Heart left ventricle (tissue), 16 donors: ENCODE data around the gene NRTN. TPM values are rescaled to one million over a fixed set of nuclear protein-coding genes. Genes with fewer than 3 reads are reported as not detected.

Experiments used
- ATAC-seq, 4 donors: fragments of 200-7000 bp; cut with Tn5 transposase; one replicate each; pipeline ENCODE4 v1.9.1; 2020 to 2022; ENCODE audit warnings: moderate library complexity in 4 of 4, mild to moderate bottlenecking in 3 of 4, moderate number of reproducible peaks in 1 of 4
- DNase-seq, 5 donors: peaks; one replicate each; pipeline ENCODE4 v3.0.0-alpha.2; 2020
- H3K27ac ChIP-seq, 12 donors: fragments of 200-600 bp; sonication (generic) in 4 of 12; one replicate each; pipeline versions ENCODE4 v1.5.0 to v1.8.0; 2016 to 2022; ENCODE audit warnings: mild to moderate bottlenecking in 2 of 12
- H3K27me3 ChIP-seq, 9 donors: fragments of 200-600 bp; sonication (generic) in 2 of 9; one replicate each; pipeline versions ENCODE4 v1.5.1 to v1.8.0; 2016 to 2022; ENCODE audit warnings: mild to moderate bottlenecking in 3 of 9
- H3K36me3 ChIP-seq, 9 donors: fragments of 200-600 bp; sonication (generic) in 2 of 9; one replicate each; pipeline versions ENCODE4 v1.5.0 to v1.8.0; 2018 to 2022; ENCODE audit warnings: mild to moderate bottlenecking in 2 of 9
- H3K4me1 ChIP-seq, 12 donors: fragments of 200-600 bp; sonication (generic) in 4 of 12; one replicate each; pipeline versions ENCODE4 v1.5.0 to v1.8.0; 2016 to 2022; ENCODE audit warnings: mild to moderate bottlenecking in 3 of 12
- H3K4me3 ChIP-seq, 12 donors: fragments of 200-600 bp; sonication (generic) in 4 of 12; one replicate each; pipeline versions ENCODE4 v1.5.0 to v1.8.0; 2017 to 2022; ENCODE audit warnings: mild to moderate bottlenecking in 9 of 12, moderate library complexity in 4 of 12
- H3K9me3 ChIP-seq, 12 donors: fragments of 200-600 bp; sonication (generic) in 4 of 12; one replicate each; pipeline versions ENCODE4 v1.5.0 to v1.8.0; 2016 to 2022; ENCODE audit warnings: mild to moderate bottlenecking in 1 of 12
- POLR2A ChIP-seq, 2 donors: fragments of 450-650 bp; IDR thresholded peaks; one replicate each; pipeline ENCODE4 v1.6.1; 2017; ENCODE audit warnings: antibody characterized with exemption in 2 of 2, mild to moderate bottlenecking in 2 of 2, moderate library complexity in 2 of 2
- WGBS, 4 donors: extraction: QIAGEN DNeasy Blood & Tissue Kit in 2 of 4; methylation state at CpG; one replicate each; pipeline versions ENCODE4 v1.1.5 to v1.1.7; 2013 to 2018; 5-methylcytosine and 5-hydroxymethylcytosine counted together
- intact Hi-C, 10 donors: fragments of 100-400 bp; cut with DNase I; formaldehyde crosslinking; loops; one replicate each; pipeline versions ENCODE4 v1.11.1 to v1.14.2; 2022
- polyA plus RNA-seq, 2 donors: library from polyadenylated mRNA; stranded (reverse); fragments of 200-250 nt; gene quantifications; one replicate each; pipeline ENCODE4 v1.2.3, GENCODE V29; 2013
- total RNA-seq, 9 donors: library from RNA; depleted of rRNA in 2 of 9; stranded (reverse); fragments of >200 nt in 2 of 9; fragmentation: NEBNext Ultra II Directional in 3 of 9; extraction: Animal tissue kit (Norgen Biotek cat#: 25700) in 3 of 9; gene quantifications; one replicate each; pipeline versions ENCODE4 v1.1.0 to v1.2.4, GENCODE V29; 2016 to 2023
- TF ChIP-seq, protein P1 (sequence below), 12 donors: fragments of 200-600 bp; sonication (generic) in 4 of 12; IDR thresholded peaks; one replicate each; pipeline versions ENCODE4 v1.5.0 to v1.8.0; 2018 to 2022; ENCODE audit warnings: antibody characterized with exemption in 12 of 12, mild to moderate bottlenecking in 5 of 12
- donor health status: ischemic (EF 13 %, LVEDD 7.1; RV severe dilation, severe dysfunction).
- donor health status: healthy with polysubstance abuse.
- donor health status: DM: no; HTN: yes; CAD: no.
- donor health status: DM: no; HTN: no; CAD: no.
- donor health status: ischemic (EF 25% LVEDD 6.9; RV normal size, moderate dysfunction).
- donor health status: ischemic (EF 25% LVEDD 5.7; RV mildly dilated, moderate dysfunction).
- donor health status: healthy.
- donor health status: DM: yes; HTN: yes; CAD: no.
- donor health status: ischemic (EF 35%, LVEDD 5.7; RV mildly dilated, moderate dysfunction).
- donor health status: nonischemic (EF 11% LVEDD 7.7; RV severe dilation, severe dysfunction).
- donor health status: DM: yes; HTN: yes; CAD: no.
- donor health status: PGD.
- donor health status: ischemic (EF 29% LVEDD 5.4; RV normal size, mild dysfunction).
- donor health status: nonischemic (EF 23%, LVEDD 6.1; RV moderate dilation, normal function).

The NRTN gene
- total and polyA plus RNA-seq, 11 donors = 8.0 to 54.2 (median 18.2) TPM

DNA sequence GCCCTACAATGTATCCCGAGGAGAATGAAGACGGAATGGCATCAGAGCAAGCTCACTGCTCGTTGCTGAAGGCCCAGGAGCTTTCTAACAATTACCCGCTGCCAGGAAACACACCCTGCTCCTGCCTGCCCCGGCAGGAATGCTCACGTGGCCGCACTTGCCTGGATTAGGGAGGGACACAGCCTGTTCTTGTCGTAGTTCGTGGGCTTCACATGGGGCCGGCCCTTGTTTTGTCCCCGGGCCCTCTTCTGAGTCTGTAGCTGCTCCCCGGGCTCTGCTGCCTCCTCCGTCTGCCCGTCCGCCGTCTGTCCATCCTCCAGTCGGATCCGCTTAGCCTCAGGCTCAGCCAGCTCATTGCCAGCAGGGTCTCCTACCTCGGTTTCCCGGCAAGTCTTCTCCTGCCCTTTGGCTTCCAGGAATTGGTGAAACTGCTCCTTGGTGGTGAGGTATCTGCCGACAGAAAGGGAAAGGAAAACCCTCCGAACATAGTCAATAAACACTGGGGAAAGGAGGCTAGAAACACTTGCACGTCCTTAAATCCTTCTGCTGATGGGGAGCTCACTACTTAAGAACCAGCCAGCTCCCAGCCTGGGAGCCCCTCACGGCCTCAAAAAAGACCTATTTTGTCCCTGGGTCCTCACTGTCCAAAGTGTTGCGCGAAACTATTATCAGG lies 14.8 kb upstream of the NRTN start:
- H3K27me3 ChIP-seq = no peaks in the 10 kb centered on the region
- TF ChIP-seq, protein P1, sequence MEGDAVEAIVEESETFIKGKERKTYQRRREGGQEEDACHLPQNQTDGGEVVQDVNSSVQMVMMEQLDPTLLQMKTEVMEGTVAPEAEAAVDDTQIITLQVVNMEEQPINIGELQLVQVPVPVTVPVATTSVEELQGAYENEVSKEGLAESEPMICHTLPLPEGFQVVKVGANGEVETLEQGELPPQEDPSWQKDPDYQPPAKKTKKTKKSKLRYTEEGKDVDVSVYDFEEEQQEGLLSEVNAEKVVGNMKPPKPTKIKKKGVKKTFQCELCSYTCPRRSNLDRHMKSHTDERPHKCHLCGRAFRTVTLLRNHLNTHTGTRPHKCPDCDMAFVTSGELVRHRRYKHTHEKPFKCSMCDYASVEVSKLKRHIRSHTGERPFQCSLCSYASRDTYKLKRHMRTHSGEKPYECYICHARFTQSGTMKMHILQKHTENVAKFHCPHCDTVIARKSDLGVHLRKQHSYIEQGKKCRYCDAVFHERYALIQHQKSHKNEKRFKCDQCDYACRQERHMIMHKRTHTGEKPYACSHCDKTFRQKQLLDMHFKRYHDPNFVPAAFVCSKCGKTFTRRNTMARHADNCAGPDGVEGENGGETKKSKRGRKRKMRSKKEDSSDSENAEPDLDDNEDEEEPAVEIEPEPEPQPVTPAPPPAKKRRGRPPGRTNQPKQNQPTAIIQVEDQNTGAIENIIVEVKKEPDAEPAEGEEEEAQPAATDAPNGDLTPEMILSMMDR (IDR thresholded peaks at IDR 0.05) = no peak
- no peak for TF ChIP-seq POLR2A (IDR thresholded peaks at IDR 0.05)
- H3K4me3 ChIP-seq = peak overlapping the region; percentile 59 to 97 (median 82)
- ATAC-seq (no peak), DNase-seq (peak in 1 of 5 donors; percentile 15)
- H3K4me1 ChIP-seq = peaks cover 0 to 11% (median 6%) of the 10 kb centered on the region in 12 donors
- H3K27ac ChIP-seq = peak overlapping the region in 10 of 12 donors; percentile 90 to 100 (median 98)
- no peaks in the 10 kb centered on the region for H3K9me3 ChIP-seq
- intact Hi-C loops = loop anchor here in 4 of 10 donors (2.0 to 10.0 kb wide), 4 partner anchors 68 to 168 kb away; partner anchors contain the start of genes CATSPERD (in 2 of the 4), LONP1 (in 2 of the 4), HSD11B1L (in 1 of the 4) and MICOS13 (in 1 of the 4)
- peaks cover 2 to 51% (median 50%) of the 10 kb centered on the region in 9 donors for H3K36me3 ChIP-seq
- WGBS, 4 donors = 77 to 81% (median 79%) methylated on average over 26 of the region's 26 CpGs

- Histone ChIP-seq H3K4me3 (peak within 1 kb of the TSS; percentile 59 to 97 (median 82)), H3K27ac (peak within 1 kb of the TSS; percentile 90 to 100 (median 96)), H3K27me3 (no peaks in the 10 kb centered on the region), H3K9me3 (no peaks in the 10 kb centered on the region), H3K36me3 (peaks cover 2 to 42% (median 41%) of the 10 kb centered on the region in 9 donors), H3K4me1 (peaks cover 0 to 11% (median 6%) of the 10 kb centered on the region in 12 donors)
- intact Hi-C loops = loop anchor here in 4 of 10 donors (2.0 to 10.0 kb wide), 4 partner anchors 69 to 169 kb away; partner anchors contain the start of genes CATSPERD (in 2 of the 4), LONP1 (in 2 of the 4), HSD11B1L (in 1 of the 4) and MICOS13 (in 1 of the 4)
- peak in 1 of 2 donors; percentile 48 for TF ChIP-seq POLR2A (IDR thresholded peaks at IDR 0.05)
- TF ChIP-seq, protein P1 (IDR thresholded peaks at IDR 0.05) = no peak
- ATAC-seq = peak; percentile 97
- peak; percentile 95 to 98 (median 97) for DNase-seq
- WGBS, 4 donors = 10 to 14% (median 12%) methylated on average over 58 to 72 of the region's 72 CpGs
These were observed 14.0 kb upstream of the NRTN start, which contains the start of gene DUS3L for GRCh38 chr19:5790559-5791520. Gene DUS3L (minus strand): TSS chr19:5791163. CDS start chr19:5791141, 22 bp downstream.

- ATAC-seq (no peak), DNase-seq (no peak)
- no peak for TF ChIP-seq POLR2A (IDR thresholded peaks at IDR 0.05)
- TF ChIP-seq, protein P1 (IDR thresholded peaks at IDR 0.05) = no peak
- no peaks in the 10 kb centered on the region for H3K9me3 ChIP-seq
- no peak overlapping the region for H3K4me3 ChIP-seq
- no peaks in the 10 kb centered on the region for H3K27me3 ChIP-seq
- WGBS, 4 donors = 94 to 98% (median 95%) methylated on average over 18 of the region's 18 CpGs
- H3K4me1 ChIP-seq = peaks cover 0 to 11% (median 6%) of the 10 kb centered on the region in 12 donors
- no peak overlapping the region for H3K27ac ChIP-seq
- intact Hi-C loops = loop anchor here in 3 of 10 donors (5.0 to 10.0 kb wide), 3 partner anchors 70 to 170 kb away; partner anchors contain the start of genes CATSPERD (in 1 of the 3), HSD11B1L (in 1 of the 3), LONP1 (in 1 of the 3) and MICOS13 (in 1 of the 3)
- peaks cover 2 to 29% (median 28%) of the 10 kb centered on the region in 9 donors for H3K36me3 ChIP-seq
These were observed 12.6 kb upstream of the NRTN start for GRCh38 chr19:5792224-5792623.
